ENCODE measurements around the gene RGP1.

RGP1 gene, protein sequence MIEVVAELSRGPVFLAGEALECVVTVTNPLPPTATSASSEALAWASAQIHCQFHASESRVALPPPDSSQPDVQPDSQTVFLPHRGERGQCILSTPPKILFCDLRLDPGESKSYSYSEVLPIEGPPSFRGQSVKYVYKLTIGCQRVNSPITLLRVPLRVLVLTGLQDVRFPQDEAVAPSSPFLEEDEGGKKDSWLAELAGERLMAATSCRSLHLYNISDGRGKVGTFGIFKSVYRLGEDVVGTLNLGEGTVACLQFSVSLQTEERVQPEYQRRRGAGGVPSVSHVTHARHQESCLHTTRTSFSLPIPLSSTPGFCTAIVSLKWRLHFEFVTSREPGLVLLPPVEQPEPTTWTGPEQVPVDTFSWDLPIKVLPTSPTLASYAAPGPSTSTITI

DNA sequence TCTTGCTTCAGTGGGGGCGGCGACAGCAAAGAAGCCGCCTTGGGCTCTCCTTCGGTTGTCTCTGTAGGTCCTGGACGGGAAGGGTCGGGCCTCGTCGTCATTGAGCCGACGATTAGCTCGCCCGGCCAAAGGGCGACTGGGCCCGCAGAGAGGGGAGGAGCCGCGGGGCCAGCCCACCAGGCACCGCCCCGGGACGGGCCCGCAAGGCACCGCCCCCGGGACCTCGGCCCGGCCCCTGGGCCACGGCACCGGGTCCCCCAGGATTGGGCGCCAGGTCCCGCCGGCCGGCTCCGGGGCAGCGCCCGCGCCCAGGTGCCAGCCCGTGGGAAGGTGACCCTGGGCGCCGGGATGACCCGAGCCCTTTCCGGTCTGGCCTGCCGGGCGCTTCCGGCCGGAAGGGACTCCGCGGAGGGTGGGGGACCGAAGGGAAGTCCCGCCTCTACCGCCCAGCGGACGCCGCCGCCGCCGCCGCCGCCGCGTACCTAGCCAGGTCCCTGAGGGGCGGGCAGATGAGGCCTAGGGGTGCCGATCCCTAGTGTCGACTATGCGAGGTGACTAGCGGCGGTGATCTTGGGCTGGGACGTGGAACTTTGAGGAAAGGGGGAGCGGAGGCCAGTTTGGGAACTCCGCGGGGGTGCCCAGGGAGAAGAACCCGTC, at the start of gene RGP1, which contains the start of gene GBA2:
Gene RGP1 (plus strand): TSS at position 430 of the 657 bp plus-strand sequence. CDS start 469 bp downstream, outside the sequence.
Gene GBA2 (minus strand): TSS at position 371 of the 657 bp plus-strand sequence. CDS start 524 bp downstream, outside the sequence.
- peak; percentile 83 for DNase-seq

DNA sequence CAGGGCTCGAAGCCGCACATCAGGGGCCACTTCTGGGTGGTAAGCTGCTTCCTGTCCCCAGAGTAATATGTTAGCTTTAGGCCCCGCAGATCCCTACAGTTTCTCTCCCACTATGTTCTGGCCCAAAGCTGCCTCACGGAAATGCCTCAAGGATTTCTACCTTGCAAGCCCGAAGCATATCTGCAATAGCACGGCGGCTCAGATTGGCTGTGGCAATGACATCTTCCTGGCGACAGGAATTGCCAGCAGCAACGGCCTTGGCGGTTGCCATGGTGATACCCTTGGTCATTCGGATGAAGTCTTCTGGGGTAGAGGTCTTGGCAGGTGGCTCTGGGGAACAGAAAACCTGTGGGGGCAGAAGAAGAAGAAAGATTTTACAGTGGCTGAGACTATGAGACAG, 49.1 kb upstream of the RGP1 start:
- no peak for DNase-seq

DNA sequence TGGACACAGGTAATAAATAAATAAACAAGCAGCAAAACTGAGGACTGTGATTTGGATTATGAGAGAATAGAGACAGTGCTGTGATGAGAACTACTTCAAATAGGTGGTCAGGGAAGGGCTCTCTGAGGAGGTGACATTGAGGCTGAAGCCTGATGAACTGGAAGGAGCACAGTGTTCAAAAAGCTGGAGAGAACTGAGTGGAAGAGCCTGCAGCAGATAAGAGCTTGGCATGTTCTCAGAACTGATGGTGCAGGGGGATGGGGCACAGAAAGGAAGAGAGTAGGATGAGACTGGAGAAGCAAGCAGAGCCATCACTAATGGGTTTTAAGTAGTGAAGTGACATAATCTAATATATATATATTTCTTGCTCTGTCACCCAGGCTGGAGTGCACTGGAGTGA, 48.1 kb upstream of the RGP1 start:
- no peak for DNase-seq

DNA sequence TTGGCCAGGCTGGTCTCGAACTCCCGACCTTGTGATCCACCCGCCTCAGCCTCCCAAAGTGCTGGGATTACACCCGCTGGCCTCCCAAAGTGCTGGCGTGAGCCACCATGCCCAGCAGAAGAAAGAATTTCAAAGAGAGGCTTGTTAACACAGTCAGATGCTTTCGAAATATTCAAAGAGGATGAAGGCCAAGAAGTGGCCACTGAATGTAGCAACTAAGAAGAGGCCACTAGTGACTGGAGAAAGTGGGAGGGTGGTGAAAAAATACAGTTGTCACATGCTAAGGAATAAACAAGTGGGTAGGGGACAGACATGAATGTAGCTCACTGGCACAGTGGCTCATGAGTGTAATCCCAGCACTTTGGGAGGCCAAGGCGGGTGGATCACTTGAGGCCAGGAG, 46.4 kb upstream of the RGP1 start:
- DNase-seq = no peak

DNA sequence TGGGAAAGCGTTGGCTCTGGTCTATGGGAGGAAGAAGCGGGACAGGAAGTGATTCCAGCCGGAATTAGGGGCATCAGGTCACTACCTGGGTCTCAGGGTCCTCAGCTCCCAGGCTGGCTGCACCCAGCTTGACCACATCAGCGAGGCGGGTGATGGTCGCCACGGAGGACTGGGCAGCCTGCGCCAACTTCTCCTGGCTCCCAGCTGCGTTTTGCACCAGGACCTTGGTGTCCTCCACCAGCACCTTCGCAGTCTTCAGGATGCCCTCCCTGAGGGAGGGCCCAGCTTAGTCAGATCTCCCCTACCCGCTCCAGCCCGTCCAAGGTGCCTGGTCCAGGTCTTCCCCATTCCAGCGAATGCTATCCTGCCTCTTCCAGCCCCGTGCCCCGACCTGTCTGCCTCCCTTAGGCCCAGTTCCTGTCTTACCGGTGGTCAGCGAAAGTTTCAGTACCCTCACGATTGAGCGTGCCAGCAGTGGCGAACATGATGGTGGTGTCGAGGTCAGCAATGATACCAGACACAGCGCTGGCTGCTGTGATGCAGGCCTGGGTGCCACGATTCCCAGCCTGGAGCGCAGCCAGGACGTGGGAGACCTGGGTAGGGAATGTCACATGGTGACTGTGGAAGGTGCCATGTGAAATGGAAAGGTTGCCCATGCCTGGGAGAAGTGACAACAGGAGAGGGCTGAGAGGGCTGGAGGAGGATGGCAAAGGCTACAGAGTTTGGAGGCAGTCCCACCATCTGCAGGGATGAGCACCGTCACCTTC, 45.0 kb upstream of the RGP1 start:
- no peak for DNase-seq

DNA sequence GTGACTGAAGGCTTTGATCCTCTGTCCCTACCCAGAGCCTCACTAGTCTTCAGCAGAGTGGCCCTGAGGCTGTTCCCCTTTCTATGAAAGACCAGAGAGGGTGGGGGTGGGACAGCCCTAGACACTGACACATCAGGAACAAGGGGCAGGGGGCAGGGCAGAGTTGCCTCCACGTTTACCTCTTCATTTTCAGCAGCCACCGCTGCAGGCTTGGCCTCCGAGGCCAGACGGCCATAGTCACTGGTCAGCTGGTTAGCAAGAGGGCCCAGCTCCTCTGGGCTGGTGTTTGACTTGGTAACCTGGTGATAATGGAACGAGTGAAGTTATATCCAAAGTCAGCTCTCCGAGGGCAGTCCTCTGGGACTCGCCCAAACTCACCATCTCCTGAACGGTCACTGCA, 43.7 kb upstream of the RGP1 start:
- no peak for DNase-seq

DNA sequence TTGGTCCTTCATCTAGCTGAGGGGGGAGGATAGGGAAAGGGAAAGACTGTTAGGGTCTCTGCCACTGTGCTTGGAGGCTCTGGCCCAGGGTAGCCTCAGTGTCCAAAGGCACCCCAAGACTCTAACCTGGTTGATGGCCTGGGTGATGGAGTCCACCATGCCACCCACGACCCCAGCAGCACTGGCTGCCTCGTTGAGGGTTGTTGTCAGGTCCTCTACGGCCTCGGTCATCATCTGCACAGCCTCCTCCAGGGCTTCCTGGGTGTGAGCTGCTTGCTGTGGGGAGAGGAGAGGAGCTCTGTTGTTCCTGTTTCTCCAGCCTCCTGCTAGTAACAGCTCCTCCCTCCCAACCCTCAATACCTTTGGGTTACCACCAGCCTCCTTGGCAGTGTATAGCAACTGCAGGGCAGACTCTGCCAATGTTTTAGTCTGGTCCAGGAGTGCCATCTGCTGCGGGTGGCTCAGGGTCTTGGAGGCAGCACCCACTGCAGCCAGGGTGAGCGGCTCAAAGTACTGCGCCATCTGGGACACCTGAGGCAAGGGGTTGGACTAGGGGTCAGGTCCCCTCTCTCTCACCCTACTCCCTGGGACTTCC, 43.2 kb upstream of the RGP1 start:
- DNase-seq = no peak

DNA sequence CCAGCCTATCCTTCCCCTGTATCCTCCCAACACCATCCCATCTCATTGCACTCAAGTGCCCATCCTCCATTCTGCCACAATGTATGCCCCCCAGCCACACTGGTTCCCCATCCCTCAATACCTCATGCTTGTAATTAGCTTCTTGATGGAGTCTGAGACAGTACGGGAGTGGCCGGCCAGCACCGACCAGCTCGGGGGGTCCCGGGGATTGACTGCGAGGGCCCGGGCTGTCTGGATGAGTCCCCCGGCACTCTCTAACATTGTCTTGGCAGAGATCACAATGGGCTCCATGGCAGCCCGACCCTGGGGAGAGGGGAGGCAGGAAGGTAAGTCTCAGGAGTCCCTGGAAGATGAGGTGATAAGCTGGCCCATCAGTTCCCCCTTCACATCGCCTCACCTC, 42.1 kb upstream of the RGP1 start:
- no peak for DNase-seq

DNA sequence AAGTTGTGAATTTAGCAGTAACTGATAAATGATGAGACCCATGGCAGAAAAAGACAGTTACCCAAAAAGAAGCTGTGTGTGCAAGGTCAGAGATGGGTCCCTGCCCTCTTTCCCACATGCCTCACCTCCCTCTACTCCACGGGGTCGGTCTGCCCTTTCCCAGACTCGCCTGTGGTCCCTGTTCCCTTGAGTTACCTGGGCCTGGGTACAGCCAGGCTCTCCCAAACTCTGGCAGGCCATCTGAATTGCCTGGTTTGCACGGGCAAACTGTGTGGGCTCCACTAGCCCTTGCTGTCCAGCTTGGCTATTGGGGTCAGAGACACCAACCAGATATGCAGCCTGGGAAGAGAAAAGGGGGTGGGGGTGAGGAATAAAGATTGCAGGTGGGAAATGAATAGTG, 40.9 kb upstream of the RGP1 start:
- no peak for DNase-seq

DNA sequence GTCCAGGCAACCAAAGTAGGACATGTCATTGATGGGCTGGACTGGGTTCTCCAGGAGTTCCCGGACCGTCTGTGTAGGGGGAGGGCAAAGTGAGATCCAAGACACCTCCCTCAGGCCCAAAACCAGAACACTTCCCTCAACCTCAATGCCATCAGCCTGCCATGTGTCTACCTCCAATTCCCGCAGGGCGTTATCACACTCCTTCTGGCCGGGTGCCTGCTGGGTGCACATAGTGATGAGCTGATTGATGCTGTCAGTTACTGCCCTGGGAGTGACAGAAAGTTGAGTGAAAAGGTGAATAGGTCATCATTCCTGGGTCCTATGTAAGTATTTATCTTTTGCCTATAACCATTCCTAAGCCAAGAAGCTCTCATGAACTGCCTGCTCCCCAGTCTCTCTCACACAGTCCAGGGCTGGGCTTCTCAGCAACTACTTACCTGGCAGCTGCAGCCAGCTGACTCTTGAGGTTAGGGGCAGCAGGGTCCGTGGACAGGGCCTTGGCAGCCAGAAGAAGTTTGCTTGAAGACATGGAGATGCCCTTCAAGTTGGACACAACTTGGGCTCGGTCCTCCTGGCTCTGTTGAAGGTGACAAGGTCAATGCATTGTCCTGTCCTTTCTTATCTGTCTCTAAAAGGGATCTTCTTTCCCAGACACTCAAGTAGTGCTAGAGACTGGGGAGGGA, 38.1 kb upstream of the RGP1 start:
- no peak for DNase-seq

DNA sequence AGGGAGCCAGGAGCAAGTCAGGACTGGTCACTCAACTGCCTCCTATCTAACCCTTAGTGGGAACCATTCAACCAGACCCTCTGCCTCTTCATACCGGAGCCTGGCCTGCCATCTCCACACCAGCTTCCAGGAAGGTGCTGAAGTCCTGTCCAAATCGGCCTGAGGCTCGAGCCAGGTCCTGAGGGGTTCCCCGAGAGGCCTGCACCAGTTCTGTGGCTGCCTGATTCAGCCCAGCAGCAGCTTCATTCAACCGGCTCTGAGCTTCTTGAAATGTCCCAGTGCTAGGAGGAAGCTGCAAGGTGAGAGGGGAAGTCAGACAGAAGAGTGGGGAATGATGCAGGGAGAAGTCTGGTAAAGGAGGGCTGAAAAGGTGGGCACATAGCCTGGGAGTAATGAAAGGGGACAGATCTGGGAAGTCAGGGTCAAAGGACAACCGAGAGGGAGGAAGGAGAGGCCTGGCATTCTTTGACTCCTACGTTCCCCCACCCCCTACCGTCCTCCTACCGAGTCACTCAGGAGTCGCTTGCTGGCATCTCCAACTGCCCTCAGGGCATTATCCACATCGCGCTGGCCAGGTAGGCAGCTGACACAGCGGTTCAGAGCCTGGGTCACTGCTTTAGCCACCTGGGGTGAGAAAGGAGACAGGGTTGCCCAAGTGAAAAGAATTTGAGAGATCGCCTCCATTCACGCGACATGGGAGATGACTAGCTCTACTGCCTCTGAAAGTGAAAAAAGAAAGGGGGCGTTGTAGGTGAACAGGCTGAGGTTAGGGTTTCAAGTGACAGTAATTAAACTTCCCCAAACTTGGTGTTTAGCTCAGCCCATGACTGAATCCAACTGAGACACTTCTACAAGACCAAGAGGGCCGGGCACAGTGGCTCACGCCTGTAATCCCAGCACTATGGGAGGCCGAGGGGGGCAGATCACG, 37.3 kb upstream of the RGP1 start:
- no peak for DNase-seq

DNA sequence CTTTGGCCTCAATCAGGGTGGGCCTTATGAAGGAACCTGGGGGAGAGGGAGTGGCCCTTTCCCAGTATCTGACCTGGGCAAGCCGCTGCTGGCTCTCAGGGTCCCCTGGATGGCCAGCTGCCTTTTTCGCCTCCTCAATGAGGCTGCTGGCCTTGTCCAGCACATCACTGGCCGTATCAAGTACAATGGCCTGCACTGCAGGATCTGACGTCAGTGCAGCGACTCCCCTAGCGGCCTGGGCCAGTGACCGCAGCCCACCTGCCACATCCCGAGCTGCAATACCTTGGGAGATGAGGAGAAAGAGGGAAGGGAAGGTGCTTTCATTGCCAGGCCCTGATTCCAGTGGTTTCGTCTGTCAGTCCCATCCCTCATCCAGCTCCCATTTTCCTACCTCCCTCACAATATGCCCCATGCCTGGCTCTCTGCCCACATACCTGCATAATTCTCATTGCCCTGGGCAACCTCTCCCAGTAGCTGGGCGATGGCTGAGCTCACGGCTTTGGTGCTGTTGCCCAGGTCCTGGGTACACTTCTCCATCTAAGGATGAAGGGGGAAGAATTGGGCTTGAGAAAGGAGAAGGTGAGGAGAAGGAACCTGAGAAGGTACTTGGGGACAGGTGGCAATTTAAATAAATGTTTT, 36.2 kb upstream of the RGP1 start:
- DNase-seq = no peak

DNA sequence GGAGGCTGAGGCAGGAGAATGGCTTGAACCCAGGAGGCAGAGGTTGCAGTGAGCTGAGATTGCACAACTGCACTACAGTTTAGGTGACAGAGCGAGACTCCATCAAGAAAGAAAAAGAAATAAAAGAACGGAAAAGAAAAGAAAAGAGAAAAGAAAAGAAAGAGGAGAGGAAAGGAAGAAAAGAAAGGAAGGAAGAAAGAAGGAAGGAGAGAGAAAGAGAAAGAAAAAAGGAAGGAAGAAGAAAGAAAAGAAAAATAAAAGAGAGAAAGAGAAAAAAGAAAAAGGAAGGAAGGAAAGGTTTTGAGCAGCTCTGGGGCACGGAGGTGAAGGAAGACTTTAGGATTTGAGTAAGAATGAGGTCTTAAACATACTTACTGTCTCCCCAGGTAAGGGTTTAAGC, 35.5 kb upstream of the RGP1 start:
- DNase-seq = no peak

DNA sequence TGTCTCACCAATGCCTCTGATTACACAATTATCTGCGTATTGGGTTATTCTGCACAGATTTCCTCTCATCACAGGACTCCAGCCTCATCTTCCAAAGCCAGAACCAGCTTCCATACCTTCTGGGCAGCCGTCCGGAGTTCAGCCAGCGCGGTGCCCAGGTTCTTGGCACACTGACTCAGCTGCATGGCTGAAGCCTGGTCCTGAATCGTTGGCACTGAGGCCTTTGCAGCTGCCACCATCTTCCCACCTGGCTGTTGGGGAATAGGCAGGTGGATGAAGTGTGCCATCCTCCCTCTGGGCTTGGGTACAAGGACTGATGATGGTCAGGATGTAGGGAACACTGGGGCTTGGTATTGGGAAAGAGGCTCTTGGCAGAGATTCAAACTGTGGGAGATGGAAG, 35.0 kb upstream of the RGP1 start:
- no peak for DNase-seq

DNA sequence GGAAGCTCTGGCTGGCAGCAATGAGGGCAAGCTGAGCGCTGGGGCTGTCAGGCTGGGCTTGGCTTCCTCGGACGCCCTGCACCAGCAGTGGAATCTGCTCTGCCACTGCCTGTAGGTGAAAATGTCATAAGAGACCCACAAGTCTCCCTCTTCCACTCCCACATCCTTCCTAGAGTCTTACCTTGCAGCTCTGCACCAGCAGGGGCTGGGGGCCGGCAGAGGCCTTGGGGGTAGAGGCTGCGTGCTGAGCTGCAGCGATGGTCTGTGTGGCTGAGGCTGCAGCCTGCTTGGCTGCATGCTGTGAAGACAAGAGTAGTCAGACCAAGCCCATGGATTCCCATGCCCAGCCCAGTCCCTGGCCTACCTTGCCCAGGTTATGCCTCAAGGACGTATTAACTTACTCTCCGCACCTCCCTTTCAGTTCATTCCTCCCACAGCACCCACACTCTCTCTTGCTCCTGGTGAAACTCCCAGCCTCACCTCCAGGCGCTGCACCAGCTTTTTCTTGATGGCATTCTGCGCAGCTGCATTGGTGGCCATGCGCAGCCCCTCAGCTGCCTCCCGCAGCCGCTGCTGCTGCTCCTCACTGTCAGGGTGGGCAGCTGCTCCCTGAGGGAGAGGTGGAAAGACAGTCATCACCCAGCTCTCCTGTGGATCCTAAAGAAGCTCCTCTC, 34.4 kb upstream of the RGP1 start:
- no peak for DNase-seq

DNA sequence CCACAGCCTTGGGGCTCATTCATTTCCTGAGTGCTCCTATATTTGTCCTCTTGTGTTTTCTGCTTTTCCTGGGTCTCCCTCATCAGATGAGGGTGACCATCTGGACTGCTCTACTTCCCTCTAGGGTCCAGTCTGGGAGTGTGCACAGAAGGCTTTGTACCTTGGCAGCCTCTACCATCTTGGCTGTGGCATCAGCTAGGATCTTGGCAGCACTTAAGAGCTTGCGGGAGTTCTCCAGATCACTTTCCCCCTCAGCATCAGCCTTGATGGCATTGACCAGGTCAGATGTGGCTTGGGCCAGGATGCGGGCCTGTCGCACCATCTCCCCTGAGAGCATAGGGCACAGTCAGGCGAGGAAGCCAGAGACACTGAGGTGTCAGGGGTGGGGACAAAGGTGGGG, 32.9 kb upstream of the RGP1 start:
- DNase-seq = no peak

DNA sequence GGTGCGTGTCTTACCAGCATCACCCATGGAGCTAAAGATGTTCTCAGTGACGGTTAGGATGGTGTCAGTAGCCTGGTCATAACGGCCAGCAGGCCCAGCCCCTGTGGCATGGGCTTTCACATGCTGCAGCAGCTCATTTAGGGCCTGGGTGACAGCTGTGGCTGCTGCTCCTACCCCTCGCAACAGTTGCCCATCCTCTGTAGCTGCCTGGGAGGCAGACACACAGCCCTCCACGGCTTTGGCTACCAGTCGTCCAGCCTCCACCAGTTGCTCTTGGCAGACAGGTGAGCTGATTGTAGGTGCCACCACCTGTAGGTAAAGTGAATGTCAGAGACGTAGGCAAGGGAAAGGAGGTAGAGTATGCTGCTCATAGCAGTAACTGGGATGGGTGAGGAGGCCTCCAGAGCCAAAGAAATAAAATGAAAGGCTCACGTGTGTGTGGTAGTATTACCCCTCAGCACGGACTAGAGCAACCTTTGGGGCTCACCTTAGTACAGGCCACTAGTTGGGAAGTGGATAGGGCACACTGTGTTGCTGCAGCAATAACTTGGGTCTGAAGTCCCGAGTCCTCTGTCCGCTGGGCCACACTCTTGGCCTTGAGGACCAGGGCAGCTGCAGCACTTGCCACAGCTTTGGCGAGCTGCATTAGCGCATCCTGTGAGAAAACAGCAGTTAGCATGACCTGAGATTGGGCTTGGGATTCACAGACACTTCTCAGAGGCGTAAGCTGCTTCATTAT, 31.8 kb upstream of the RGP1 start:
- no peak for DNase-seq

DNA sequence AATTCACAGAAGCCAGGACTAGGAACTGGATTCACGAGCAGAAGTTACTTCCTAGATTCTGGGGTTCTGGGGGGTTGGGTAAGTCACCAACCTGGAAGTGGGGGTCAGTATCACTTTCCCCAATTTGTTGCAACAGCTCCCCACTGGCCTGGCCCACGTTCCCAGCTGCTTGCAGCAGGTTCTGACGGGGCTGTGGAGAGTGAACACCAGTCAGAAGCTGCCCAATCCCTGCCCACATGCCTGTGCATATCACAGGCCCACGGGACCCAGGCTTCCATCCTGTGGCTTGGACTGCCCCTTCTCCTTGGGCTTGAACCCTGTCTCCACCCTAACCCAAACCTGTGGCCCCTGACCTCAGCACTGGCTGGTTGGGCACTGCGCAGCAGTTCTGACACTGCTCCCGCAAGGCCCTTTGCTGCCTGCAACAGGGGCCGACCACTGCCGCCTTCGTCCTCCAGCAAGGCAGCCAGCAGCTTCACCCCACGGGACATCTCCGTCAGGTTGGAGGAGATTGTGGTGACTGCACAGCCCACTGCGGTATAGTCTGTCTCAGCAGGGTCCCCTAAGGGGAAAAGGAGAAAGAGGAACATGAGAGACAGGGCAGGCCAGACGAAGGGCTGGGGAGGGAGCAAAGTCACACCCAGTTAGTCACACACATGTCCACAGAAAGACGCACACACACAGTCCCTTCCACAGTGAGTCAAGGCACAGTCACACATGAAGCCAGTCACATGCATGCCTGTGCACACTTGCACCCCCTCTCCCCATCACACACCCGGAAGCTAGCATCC, 30.2 kb upstream of the RGP1 start:
- no peak for DNase-seq

DNA sequence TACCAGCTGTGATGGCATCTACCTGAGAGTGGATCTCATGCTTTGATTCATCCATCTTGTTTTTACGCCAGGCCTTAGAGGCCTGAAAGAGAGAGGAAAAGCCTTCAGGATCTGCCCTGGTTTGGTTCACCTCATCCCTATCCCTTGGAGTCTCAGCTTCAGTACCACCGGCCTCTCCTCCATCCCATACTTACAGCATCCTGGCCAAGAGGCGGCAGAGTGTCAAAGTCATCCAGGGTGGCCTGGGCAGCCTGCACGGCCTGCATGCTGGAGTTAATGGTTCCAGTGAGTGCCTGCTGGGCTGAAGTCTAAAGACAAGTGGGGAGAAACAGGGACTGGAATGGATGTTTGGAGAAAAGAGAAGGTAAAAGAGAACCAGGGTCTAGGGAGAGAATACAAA, 29.5 kb upstream of the RGP1 start:
- DNase-seq = no peak

All from stimulated activated CD4-positive, alpha-beta T cell treated with anti-CD3 and anti-CD28 coated beads, Interleukin-15, amount 100 ng/mL, for 24 hours (primary cell).